PC-3 (cell line): Measurements from ENCODE around the gene PCDH9.

ENCODE experiments used
- CTCF ChIP-seq: fragments of 300-600 bp; sonication (generic); conservative IDR thresholded peaks from 2 replicates; pipeline ENCODE4 v1.5.1; 2017; ENCODE audit warnings: antibody characterized with exemption, low read depth, mild to moderate bottlenecking, low read length
- EZH2 ChIP-seq: fragments of 300-600 bp; sonication (generic); IDR thresholded peaks from one replicate; pipeline ENCODE4 v1.6.1; 2017; ENCODE audit warnings: antibody characterized with exemption, mild to moderate bottlenecking, low read length; ENCODE audit not compliant: unreplicated experiment
- EZH2phosphoT487 ChIP-seq: fragments of 300-600 bp; sonication (generic); IDR thresholded peaks from 2 replicates; pipeline ENCODE4 v1.6.1; 2018; ENCODE audit warnings: mild to moderate bottlenecking, antibody characterized with exemption, low read length, borderline replicate concordance

DNA sequence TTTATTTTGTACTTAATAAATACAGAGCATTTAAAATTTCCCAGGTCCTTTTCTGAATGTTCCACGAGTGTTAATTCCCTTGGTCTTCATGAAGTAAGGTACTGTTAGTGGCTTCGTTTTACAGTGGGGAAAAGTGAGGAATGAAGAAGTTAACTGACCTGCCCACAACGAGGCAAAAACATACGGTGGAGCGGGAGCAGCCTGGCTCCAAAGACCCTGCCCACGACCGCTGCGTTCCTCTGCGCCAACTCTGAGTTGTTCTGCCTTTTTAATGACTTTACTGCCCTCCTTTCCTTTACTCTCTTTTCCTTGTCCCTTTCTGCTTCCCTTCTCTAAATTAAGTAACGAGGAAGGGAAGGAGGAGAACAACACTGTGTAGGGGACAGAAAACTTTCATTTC lies 392.9 kb downstream of the PCDH9 start:
- TF ChIP-seq CTCF, result no peak
- TF ChIP-seq EZH2, result no peak
- TF ChIP-seq EZH2phosphoT487, result no peak
